HG02642 (cell line): ENCODE data around the gene HMHB1.

Experiments used
- ATAC-seq: cut with Tn5 transposase; IDR thresholded peaks from one replicate; pipeline ENCODE4 v1.9.1; 2021; ENCODE audit warnings: mild to moderate bottlenecking; ENCODE audit not compliant: unreplicated experiment, poor library complexity

Gene HMHB1

DNA sequence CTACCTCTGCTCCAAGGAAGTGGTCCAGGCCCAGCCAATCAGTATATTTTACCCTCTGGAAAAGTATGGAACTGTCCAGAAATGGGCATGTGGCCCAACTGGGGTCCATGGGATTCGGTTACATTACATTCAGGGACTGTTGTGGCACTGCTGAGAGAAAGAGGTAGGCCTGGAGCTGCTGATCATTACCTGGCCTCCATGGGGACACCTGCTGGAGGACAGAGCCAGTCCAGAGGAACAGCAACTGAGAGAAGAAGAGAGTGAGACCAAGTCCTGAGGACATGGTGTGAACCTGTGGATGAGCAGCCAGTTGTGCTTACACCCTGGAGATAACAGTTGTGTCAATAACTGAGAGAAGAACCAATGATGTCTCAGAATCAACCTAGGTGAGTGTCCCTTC lies 48.2 kb downstream of the HMHB1 start:
- no peak for ATAC-seq

DNA sequence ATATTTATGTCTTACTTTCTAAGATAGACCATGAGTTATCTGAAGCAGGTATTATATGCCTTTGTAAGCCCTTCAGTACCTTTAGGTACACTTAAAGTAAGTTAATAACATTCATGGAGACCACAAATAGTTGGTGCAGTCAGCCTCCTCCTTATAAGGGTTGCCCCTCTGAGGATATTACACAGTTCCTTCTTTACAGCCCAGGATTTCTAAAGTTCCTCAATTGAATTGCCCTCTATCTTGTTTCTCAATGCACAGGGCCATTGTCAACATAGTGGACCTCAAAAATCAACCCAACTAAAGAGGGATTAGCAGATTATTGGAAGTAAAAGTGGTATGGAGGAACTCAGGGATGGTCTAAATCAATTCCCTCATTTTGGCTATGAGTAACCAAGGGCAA lies 50.3 kb downstream of the HMHB1 start:
- ATAC-seq: no peak

DNA sequence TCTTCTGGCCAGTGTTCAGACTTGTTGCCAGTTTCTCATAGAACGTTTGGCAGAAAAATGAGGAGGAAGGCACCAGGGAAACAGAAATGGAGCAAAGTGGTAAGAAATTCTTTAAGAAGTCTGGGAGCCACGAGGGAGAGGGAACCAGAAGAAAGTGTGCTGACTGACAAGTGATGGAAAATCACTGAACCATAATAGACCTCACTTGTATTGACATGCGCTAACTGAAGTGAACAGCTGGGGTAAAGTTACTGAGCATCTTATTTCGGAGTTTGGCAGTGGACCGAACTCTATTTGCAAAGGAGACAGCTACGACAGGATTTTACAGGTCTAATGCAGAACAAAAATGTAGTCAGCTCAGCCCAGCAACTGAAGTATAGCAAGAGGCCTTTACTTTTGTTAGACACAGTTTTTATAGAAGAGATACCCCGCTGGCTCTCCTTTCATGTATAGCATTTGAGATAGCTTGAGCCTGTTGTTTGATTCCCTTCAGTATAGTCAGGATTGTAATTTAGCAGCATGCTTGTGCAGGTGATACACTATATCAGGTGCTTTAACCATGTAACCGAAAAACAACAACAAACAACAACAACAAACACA lies 53.6 kb downstream of the HMHB1 start:
- no peak for ATAC-seq
